NCI-H345 treated with DMSO at 0.1 percent for 48 hours (cell line): ENCODE measurements around the gene LIPT2.
"Not testable (repeated sequence)": the region's sequence is repeated elsewhere in the genome, so short reads cannot be mapped to it uniquely, and the experiment has no call there.

Experiments used
- DNase-seq: peaks from one replicate; lab custom pipeline; 2025; ENCODE audit not compliant: unreplicated experiment; lab: John Stamatoyannopoulos, UW

LIPT2 gene

DNA sequence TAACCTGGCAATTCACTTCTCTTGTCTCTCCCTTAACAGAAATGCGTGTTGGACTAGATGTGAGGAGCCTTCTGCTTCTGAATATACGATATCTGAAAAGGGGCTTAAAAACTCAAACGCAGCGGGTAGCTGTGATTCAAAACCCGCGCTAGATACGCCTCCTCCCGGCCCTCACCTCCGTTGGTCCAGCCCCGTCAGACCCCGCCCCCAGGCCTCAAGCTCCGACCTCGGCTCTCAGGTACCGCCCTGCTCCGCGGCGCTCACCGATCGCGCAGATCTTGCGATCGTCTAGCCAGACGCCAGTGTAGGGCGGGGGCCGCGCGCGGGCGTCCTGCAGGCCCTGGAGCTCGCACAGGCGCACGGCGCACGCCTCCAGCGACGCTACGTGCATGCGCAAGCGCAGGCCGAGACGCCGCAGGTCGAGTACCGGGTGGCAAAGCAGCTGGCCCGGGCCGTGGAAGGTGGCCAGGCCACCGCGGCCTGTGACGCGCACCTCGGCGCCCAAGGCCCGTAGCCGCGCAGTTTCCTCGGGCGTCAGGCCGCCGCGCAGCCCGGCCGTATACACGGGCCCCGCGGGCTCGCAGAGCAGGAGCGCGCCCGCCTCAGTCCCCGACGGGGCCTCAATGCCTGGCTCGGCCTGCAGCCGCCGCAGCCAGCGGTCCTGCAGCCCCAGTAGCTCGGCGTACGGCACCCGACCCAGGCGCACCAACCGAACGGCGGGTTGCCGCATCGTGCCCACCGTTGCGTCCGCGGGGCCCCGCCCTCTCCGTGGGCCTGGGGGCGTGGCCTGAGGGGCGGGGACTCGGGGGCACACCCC is at the start of gene LIPT2:
Gene LIPT2, minus strand, starts transcription at position 751 of the 817 bp plus-strand sequence. Its CDS starts 21 bp downstream, at position 730.
- peak; percentile 93 for DNase-seq

DNA sequence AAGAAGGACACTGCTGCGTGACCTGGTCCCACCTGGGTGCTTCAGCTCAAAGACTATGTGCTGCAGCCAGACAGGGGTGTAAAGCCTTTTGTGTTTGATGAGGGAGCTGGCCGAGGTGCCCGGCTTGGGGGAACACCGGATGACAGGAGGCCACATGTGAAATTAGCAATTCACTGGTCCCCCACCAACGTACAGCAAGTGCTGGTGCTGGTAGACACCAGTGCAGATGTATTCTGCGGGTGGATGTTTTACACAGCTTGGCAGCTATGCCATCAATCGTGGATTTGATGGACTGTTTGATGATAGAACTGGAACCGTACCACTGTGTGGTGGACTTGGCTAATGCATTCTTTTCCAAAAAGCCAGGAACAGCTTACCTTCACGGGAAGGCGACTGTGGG is 47.9 kb upstream of the LIPT2 start:
- DNase-seq, result no peak

DNA sequence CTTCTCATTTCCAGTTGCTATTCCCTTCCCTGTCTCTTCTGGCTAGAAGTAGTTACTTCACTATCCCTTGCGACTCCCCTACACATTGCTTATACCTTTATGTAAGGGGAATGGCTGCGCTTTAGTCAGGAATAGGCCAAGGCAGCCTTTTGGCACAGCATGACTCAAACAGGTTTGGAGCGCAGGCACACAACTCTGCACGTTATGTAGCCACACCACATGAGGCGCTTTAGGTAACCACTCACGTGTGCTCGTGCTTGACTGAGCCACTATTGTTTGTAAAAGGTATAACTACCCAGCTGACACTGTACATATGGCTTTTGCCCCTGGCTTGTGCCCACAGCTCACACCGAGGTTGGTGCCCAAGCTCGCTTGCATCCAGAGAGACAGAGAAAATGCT is 46.7 kb upstream of the LIPT2 start:
- DNase-seq, result no peak

DNA sequence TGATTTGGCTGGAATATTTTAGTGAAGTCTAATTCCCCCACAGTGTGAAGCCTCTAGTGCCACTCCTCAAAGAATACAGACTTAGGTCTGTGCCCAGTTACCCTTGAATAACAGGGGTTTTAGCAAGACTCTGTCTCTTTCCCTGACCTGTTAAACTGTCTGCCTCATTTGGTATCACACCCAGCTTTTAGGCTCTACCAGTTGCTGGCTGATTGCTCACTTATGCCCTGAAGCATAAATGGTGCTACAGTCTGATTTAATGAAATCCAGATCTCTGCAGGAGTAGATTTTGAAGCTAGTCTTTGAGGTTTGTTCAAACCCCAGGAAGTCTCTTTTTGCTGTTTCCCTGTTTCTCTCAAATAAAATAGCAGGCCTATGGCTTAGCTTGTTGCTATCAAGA is 45.2 kb upstream of the LIPT2 start:
- no peak for DNase-seq

DNA sequence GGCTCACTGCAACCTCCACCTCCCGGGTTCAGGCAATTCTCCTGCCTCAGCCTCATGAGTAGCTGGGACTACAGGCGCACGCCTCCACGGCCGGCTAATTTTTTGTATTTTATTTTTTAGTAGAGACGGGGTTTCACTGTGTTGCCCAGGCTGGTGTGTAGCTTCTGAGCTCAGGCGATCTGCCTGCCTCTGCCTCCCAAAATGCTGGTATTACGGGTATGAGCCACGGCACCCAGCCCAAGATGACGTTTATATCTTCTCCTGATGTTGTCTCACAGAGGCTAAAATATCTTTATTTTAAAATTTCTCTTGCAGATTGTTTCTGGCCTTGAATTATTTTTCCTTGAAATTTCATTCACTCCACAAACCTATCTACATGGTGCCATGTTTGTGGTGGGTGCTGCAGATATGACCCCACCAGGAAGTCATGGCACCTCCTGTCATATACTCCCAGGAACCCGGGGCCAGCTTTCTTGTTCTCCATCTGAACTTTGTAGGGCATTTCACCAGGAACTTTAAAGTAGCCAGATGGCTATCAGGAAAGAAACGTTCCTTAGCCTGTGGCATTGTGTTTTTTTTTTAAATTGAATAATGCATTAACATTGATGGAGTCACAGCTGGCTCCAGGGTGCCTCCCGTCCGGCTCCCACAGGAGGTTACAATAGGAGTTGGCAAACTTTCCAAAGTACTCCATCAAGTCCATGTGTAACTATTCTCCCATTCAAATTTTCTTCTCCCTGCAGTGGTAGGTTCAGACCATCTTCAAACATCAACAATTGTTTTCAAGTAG is 42.0 kb upstream of the LIPT2 start:
- DNase-seq, result no peak

DNA sequence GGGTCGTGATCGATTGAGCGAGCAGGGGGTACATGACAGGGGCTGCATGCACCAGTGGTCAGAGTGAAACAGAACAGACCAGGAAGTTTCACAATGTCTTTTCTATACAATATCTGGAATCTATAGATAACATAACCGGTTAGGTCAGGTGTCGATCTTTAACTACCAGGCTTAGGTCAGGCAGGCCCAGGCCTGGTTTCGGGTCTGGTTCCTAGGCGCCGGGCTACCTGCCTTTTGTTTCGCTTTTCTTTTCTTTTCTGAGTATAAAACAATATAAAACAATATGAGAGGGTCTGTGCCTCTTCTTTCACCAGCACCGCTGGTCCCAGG is 41.4 kb upstream of the LIPT2 start:
- DNase-seq, result not testable (repeated sequence)

DNA sequence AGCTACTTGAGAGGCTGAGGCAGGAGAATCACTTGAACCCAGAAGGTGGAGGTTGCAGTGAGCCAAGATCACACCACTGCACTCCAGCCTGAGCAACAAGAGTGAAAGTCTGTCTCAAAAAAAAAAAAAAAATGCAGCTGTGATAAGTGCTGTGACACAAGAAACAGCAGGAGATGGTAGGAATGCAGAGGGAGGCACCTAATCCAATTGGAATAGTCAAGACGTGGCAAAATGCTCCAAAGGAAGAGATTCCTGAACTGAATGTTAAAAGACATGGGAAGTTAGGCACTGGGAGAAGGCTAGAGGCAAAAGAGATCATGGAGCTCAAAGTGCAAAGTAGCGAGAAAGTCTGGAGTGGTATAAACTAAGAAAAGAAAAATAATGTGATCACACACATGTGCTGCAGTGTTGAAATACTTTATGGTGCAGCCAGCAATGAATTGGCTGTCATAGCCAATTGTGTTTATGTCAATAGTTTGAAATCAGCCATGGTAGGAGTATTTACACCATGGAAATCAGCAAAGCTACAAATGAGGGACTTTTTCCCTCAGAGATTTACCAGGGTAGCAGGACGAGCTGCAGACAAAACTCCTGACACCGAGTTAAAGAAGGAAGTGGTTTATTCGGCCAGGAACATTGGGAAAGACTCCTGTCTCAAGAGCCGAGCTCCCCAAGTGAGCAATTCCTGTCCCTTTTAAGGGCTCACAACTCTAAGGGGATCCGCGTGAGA is 40.9 kb upstream of the LIPT2 start:
- DNase-seq, result no peak

DNA sequence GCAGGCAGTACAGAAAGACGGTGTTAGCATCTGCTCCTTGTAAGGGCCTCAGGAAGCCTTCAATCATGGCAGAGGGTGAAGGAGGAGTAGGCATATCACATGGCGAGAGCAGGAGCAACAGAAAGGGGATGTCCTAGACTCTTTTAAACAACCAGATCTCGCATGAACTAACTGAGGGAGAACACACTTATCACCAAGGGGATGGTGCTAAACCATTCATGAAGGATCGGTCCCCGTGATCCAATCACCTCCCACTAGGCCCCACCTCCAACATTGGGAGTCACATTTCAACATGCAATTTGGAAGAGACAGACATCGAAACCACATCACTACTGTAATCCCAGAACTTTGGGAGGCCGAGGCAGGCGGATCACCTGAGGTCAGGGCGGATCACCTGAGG is 39.9 kb upstream of the LIPT2 start:
- DNase-seq, result no peak

DNA sequence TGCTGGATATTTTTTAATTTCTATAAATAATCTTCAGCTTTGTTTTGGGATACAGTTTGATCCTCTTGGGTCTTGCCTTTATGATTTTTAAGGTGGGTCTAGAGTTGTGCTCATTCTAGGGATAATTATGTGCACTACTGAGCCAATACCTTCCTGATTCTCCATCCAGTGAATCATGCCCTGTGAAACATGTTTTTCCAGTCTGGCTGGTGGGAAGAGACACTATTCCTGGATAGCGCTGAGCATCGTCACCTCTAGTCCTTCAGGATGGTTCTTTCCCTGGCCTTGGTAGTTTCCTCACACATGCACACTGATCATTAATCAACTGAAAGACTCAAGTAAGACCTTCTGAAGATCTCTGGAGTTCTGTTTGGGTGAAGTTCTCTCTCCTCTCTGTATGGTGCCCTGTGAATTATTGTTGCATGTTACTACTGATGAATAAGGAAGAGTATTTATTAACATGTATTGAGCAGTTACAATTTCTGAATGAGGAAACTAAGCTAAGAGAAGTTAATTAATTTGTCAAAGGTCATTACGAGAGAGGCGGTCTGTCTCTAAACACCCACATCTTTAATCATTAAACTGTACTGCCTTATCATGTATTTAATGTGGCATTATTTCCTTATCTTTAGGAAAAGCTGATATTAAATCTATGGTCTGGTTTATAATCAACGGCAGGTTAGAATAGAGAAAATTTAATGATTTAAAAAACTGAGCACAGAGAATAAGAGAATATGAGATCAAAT is 39.1 kb upstream of the LIPT2 start:
- no peak for DNase-seq

DNA sequence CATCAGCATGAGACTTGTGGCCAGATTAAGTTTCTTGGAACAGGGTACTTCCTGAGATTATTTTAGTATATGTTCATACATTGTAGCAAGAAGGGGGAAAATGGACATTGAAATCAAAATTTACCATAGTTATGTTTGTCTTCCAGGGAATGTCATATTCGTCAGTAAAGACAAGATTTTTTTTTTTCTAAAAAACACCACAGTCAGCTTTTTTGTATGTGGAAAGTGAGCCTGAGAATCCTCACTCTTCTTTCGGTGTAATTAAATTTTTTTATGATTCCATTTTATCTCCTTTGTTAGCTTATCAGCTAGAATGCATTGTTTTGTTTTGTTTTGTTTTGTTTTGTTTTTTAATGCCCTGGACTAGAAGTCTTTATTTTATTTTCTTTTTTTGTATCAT is 31.5 kb upstream of the LIPT2 start:
- no peak for DNase-seq

DNA sequence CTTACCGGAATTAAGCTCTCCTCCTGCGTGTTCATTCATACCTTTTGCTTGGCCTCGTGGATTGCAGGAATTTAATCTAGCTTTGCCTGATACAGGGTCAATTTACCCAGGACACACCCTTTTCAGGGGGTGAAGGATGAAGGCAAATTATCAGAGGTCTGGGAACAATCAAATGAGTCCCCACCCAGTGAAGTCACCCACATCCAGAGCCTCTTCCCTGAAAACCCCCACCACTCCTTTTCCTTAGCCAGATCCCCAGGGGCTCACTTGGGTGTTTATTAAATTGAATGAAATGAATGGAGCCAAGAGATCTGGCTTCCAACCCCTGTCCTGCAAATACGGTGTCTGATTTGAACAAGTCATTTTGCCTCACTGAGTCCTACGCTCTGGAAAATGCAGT is 31.0 kb upstream of the LIPT2 start:
- DNase-seq, result no peak

DNA sequence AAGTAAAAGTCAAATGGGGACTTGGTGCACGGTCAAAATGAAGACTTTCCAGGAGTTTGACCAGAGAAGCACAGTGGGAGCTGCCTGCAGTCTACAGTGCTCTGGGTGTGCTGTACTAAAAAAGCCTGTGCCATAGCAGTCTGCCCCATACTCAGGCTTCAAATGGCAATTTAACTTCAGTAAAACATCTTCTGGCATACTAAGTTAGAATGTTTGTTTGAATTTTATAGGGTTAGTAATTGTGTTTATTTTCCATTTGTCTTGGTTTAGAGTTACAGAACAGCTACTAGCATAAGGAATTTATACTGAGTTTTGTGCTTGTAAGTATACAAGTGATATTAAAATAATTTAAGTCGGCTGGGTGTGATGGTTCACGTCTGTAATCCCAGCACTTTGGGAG is 29.3 kb upstream of the LIPT2 start:
- DNase-seq, result no peak

DNA sequence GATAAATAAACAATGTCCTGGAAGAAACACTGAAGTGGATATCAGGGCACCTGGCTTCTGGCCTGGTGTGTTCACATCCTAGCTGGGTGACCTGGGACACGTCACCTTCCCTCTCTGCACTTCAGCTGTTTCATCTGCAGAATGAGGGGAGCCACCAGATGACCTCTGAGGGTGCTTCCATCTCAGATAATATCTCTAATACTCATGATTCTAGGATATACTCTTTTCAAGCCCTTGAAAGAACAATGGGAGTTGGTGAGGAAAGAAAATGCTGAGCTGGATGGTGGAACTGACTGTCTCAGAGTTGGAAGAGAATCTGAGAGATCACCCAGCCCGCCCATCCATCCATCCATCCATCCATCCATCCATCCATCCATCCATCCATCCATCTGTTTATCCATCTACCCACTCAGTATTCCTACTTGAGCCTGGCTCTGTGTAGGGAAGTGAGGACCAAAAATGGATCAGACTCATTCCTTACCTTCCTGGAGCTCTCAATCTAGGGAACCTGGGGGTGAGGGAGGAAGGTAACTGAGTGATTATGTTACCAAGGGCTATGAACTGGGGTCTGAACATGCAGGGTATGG is 28.2 kb upstream of the LIPT2 start:
- DNase-seq, result no peak

DNA sequence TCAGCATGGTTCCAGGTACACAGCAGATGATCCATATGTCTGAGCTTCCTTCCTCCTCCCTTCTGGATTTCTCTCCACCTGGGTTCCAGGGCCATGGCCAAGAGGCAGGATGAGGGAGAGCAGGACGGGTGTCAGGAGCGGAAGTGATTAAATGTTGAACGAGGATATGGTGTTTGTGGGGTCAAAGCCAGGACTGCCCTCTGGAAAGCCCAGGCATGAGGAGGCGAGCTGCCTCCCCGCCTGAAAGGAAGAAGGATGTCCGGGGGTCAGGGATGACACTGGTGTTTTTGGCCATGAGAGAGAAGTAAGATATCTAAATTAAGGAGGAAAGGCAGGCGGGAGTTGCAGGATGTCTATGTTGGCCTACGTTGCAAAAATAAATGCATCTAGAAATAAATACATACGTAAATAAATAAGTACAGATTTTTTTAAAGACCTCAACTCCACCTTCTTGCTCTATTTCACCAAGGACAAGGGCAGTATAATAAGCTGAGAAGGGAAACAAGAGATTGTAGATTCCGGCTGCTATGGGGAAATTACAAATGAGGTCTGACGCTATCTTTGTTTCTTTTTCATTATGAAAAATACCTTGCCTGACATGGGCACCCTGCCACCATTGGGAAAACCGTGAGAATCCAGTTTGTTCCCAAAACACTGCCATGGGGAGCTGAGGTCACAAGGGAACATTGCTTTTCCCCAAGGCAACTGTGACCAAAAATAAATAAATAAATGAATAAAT is 27.6 kb upstream of the LIPT2 start:
- DNase-seq, result no peak

DNA sequence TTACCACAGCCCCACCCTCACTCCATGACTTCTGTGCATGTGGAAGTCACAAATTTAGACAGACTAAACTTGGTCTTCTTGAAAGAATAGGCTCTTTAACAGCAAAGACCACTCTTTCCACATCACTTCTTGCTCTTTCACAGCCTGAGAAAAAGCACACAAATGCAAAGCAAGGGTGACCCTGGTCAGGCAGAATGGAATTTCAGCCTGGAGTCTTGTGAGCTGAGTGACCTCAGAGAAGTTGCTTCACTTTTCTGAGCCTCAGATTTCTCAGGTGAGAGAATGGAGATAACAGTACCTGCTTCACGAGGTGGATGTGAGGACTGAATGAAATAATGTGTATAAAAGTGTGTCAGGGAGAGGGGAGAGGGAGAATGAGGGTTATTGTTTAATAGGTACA is 26.8 kb upstream of the LIPT2 start:
- no peak for DNase-seq

DNA sequence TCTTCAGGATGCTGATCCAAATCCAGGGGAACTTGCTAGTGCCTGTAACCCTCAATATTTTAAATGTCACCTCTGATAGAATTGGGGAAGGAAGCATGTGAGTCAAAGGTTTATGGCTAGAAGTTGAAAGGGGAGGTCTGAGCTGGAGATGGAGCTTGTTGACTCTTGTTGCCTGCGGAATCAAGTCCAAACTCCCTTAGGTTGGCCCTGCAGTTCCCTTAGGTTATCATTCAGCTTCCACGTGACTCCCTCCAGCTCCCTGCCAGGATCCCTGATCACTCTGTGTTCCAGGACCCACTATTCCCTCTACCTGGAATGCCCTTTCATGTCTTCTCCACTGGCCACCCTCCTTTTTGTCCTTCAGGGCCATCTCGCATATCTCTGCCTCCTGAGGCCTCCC is 26.2 kb upstream of the LIPT2 start:
- no peak for DNase-seq

DNA sequence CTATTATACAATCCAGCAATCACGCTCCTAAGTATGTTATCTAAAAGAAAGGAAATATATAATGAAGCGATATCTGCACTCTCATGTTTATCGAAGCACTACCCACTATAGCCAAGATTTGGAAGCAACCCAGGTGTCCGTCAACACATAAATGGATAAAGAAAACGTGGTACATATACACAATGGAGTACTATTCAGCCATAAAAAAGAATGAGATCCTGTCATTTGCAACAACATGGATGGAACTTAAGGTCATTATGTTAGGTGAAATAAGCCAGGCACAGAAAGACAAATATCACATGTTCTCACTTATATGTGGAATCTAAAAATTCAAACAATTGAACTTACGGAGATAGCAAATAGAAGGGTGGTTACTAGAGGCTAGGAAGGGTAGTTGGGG is 24.1 kb upstream of the LIPT2 start:
- DNase-seq, result not testable (repeated sequence)

DNA sequence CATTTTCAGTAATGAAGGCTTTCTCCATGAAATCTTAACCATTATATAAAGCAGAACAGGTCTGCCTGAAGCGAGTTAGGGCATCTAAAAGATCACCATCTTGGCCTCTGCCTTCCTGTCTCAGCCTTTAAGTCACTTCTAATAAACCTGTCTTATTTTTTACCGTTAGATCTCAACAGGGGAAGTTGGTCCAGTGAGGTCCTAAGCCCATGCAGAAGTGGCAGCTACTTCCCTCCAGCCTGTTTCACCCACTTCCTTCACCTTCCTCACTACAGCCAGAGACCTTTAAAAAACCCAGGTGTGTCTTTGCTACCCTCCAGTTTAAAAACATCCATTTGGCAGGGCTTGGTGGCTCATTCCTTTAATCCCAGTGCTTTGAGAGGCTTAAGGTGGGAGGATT is 14.1 kb upstream of the LIPT2 start:
- DNase-seq, result no peak

DNA sequence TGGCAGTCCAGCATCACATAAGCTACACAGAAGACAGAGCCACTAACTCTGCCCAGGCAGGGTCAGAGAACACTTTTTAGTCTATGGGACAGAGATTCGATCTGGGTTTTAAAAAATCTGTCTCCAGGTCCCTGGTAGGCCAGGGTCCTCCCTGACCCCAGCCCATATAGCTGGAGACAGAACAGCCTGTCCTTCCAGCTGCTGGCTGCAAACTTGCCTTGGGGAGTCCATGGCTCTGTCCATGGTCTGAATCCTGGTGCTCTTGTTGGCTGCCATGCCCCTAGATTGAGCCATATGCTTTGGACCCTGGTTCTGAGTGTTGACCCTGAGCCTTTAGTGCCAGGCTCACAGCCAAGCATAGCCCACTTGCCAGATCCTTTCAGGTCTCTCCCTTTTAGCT is 13.3 kb upstream of the LIPT2 start:
- DNase-seq, result no peak

DNA sequence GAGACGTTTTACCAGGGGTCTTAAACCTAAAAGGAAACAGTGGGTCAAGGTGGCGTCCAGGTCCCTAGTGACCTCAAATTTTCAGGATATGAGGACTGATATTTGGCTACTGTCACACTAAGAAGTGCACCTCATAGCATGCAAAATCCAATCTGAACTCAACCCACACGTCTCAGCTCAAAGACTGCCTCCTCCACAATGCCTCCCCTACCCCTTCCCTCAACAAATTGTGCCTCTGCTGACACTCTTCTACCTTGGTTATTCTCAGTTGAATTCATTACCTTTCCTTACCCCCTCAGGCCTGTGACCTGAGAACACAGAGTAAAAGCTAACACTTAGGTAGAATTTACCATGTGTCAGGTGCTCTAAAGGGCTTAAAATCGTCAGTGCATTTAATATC is 12.4 kb upstream of the LIPT2 start:
- no peak for DNase-seq
